Ramos (cell line): ENCODE results near the gene COG7.
"Not testable (repeated sequence)": the region's sequence is repeated elsewhere in the genome, so short reads cannot be mapped to it uniquely, and the experiment has no call there.

Experiments
- in situ Hi-C: fragments of 300-500 bp; cut with MboI; formaldehyde crosslinking; loops from one replicate; pipeline ENCODE4 v1.14.3; 2022; ENCODE audit warnings: low sequenced_read_pairs; ENCODE audit not compliant: unreplicated experiment

Gene COG7

GRCh38 chr16:23391381-23392222 is 61.4 kb downstream of the COG7 start:
- in situ Hi-C loops: no loop called here

- in situ Hi-C loops: not testable (repeated sequence)
Measured at GRCh38 chr16:23389936-23390335, 63.1 kb downstream of the COG7 start.

- in situ Hi-C loops: no loop called here
Measured at GRCh38 chr16:23389201-23389600, 63.8 kb downstream of the COG7 start.

- in situ Hi-C loops: no loop called here
Measured at GRCh38 chr16:23388786-23389185, 64.2 kb downstream of the COG7 start.

- in situ Hi-C loops: no loop called here
Measured at GRCh38 chr16:23387666-23388065, 65.3 kb downstream of the COG7 start.

- in situ Hi-C loops: no loop called here
Measured at GRCh38 chr16:23385441-23385840, 67.5 kb downstream of the COG7 start.

GRCh38 chr16:23384878-23385277 is 68.1 kb downstream of the COG7 start:
- in situ Hi-C loops: no loop called here

GRCh38 chr16:23383881-23384280 is 69.1 kb downstream of the COG7 start:
- in situ Hi-C loops: no loop called here

GRCh38 chr16:23382279-23382678 is 70.7 kb downstream of the COG7 start:
- in situ Hi-C loops: no loop called here

GRCh38 chr16:23381702-23382101 is 71.3 kb downstream of the COG7 start:
- in situ Hi-C loops: not testable (repeated sequence)

- in situ Hi-C loops: no loop called here
Measured at GRCh38 chr16:23380501-23380951, 72.5 kb downstream of the COG7 start.

- in situ Hi-C loops: no loop called here
Measured at GRCh38 chr16:23379707-23380106, 73.3 kb downstream of the COG7 start.

GRCh38 chr16:23378921-23379320 is 74.1 kb downstream of the COG7 start:
- in situ Hi-C loops: no loop called here

GRCh38 chr16:23378256-23378655 is 74.7 kb downstream of the COG7 start:
- in situ Hi-C loops: no loop called here

GRCh38 chr16:23377071-23377931 is 75.7 kb downstream of the COG7 start:
- in situ Hi-C loops: no loop called here

- in situ Hi-C loops: no loop called here
Measured at GRCh38 chr16:23375643-23376042, 77.3 kb downstream of the COG7 start.

- in situ Hi-C loops: no loop called here
Measured at GRCh38 chr16:23374721-23375510, 78.1 kb downstream of the COG7 start.

GRCh38 chr16:23373436-23374219 is 79.4 kb downstream of the COG7 start:
- in situ Hi-C loops: no loop called here

- in situ Hi-C loops: no loop called here
Measured at GRCh38 chr16:23371368-23371767, 81.6 kb downstream of the COG7 start.

GRCh38 chr16:23369416-23369815 is 83.6 kb downstream of the COG7 start:
- in situ Hi-C loops: no loop called here
